GM19395 (cell line): Measurements from ENCODE around the gene OR10H5.
"Not testable (repeated sequence)": the region's sequence is repeated elsewhere in the genome, so short reads cannot be mapped to it uniquely, and the experiment has no call there.

ENCODE experiments used
- ATAC-seq: cut with Tn5 transposase; IDR thresholded peaks from one replicate; pipeline ENCODE4 v1.9.1; 2021; ENCODE audit warnings: mild to moderate bottlenecking, moderate library complexity; ENCODE audit not compliant: unreplicated experiment

Gene OR10H5

DNA sequence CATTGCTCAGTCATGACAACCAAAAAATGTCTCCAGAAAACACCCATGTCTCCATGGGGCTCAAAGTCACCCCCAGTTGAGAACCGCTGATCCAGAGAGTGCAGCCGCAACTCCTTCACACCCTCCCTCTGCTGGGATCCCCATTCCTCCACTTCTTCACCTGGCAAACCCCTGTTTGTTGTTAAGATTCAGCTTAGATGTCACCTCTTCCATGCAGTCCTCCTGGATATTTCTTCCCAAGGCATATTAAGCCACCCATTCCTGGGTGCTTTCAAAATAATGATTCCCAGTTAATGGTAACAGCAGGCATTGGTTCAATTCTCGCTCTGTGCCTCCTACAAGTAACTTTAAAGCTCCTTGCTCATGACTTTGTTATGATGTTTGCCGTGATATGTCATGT lies 24.0 kb downstream of the OR10H5 start:
- ATAC-seq, result no peak

DNA sequence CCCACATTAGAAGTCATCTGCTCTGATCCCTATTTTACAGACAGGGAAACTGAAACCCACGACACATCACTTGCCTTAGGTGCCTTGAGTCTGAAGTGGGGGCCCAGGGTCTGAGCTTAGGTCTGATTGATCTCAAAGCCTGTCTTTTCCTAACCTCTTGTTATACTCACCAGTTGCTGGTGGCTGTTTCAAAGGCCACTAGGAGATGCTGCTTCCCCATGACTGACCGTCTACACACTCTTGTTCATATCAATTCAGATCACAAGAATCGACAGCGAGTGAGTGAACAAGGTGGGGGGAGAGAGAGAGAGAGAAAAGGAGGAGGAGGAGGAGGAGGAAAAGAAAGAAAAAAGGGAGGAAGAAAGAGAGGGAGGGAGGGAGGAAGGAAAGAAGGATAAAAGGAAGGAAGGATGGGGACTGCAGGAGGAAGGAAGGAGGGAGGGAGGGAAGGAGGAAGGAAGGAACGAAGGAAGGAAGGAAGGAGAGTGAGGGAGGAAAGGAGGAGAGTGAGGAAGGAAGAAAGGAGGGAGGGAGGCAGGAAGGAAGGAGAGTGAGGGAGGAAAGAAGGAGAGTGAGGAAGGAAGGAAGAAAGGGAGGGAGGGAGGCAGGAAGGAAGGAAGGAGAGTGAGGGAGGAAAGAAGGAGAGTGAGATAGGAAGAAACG lies 24.7 kb downstream of the OR10H5 start:
- ATAC-seq, result no peak

DNA sequence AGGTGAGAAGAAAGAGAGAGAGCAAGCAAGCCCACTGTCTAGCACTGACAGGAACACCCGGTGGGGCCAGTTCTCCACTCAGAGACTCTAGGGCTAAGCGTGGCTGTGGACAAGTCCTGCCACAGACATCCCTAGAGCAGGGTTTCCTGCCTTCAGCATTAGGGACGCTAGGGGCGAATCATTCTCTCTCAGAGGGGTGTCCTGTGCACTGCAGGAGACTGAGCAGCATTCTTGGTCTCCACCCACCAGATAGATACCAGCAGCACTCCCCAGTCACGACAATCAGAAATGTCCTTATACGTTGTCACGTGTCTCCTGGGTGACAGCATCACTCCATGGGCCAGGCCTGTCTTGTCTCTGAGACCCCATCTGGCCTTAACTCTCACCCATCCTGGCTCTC lies 26.5 kb downstream of the OR10H5 start:
- no peak for ATAC-seq

DNA sequence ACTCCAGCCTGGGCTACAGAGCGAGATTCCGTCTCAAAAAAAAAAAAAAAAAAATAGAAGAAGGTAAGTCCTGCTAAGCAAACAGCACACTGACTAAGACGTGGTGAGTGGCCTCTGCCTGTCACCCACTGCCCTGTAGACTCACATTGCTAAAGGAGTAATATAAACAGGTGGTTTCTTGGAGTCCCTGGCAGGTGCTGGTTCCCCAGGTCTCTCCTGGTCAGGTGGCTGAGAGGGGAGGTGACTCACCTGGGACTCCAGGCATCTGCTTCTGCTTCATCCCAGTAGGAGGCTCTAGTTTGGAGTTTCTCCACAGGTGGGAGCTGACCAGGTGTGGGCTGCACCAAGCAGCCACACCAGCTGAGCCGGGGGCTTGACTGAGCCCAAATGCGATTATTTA lies 27.8 kb downstream of the OR10H5 start, which contains the start of gene OR10H1:
OR10H1 (minus strand) TSS at position 359 of the 400 bp plus-strand sequence. CDS start 7,627 bp downstream, outside the sequence.
- ATAC-seq, result no peak

DNA sequence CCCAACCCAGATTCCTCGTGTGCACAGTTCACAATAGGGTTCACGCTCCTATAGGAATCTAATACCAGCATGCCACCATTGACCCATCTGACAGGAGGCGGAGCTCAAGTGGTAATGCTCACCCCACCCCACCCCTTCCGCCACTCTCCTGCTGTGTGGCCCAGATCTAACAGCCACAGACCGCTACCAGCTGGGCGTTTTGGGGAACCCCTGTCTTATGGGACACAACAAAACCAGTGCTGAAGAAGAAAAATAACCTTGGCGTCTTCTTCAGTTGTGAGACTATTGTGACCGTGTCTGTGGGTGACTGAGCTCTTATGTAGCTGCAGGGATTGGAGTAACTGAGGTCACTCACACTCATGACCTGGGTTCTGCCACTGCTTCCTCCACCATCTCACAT lies 33.2 kb downstream of the OR10H5 start:
- no peak for ATAC-seq

DNA sequence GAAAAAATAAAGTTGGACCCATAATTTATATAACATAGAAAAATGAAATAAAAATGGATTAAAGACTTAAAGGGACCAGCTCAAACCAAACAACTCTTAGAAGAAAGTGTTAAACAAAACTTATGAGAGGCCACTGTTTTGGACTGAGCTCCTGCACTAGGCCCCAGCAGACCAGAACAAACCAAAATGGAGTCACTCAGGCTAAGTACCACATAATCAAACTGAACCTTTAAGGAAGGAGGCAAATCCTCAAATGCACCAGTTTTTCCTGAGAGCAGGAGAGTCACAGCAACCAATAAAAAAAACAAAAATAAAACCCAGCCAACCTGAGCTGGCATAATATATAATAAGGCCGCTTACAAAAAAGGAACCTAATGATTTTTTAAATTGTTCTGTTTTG lies 38.3 kb downstream of the OR10H5 start:
- no peak for ATAC-seq

DNA sequence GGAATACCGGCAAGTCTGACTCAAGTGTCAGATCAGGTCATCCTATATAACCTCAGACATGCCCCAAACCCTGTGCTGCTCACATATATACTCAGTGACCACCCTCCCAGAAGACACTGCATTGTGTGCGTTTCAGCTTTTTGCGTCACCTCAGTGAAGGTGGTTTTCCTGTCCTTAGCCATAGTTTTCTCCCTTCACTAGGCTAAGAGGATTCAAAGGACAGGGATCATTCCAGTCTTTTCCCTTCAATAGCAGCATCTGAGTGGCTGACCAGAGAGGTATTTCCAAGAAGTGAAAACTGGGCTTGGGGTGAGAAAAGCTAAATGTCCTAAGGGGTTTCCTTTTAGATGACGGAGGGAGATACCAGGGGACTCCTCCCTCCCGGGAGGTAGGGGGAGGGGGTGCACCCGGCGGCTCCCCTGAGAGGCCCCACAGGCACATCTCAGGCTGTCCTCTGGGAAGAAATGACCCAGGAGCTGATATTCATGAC lies 40.7 kb downstream of the OR10H5 start:
- ATAC-seq, result no peak

DNA sequence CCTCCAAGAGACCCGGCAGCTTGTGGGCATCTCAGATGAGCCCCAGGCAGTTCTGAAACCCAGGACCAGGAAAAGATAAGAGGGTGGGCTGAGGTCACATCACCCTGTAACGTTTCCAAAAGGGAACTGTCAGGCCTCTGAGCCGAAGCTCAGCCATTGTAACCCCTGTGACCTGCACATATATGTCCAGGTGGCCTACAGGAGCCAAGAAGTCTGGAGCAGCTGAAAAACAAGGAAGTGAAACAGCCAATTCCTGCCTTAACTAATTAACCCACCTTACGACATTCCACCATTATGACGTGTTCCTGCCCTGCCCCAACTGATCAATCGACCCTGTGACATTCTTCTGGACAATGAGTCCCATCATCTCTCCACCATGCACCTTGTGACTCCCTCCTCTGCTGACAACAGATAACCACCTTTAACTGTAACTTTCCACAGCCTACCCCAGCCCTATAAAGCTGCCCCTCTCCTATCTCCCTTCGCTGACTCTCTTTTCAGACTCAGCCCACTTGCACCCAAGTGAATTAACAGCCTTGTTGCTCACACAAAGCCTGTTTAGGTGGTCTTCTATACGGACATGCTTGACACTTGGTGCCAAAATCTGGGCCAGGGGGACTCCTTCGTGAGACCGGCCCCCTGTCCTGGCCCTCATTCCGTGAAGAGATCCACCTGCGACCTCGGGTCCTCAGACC lies 41.3 kb downstream of the OR10H5 start:
- ATAC-seq, result not testable (repeated sequence)

DNA sequence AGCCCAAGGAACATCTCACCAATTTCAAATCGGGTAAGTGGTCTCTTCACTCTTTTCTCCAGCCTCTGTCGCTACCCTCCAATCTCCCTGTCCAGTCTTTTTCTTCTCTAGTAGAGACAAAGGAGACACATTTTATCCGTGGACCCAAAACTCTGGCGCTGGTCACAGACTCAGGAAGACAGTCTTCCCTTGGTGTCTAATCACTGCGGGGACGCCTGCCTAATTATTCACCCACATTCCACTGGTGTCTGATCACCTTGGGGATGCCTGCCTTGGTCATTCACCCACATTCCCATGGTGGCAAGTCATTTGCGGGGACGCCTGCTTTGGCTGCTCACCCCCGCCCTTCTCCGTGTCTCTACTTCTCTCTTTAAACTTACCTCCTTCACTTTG lies 41.8 kb downstream of the OR10H5 start:
- no peak for ATAC-seq

DNA sequence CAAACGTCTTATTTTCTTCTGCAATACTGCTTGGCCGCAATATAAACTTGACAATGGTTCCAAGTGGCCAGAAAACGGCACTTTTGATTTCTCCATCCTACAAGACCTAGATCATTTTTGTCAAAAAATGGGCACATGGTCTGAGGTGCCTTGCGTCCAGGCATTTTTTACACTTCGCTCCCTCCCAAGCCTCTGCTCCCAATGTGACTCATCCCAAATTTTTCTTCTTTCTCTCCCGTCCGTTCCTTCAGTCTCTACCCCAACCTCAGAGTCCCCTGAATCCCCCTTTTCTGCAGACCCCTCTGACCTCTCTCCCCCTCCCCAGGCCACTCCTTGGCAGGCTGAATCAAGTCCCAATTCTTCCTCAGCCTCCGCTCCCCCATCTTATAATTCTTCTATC lies 42.3 kb downstream of the OR10H5 start:
- ATAC-seq, result no peak

DNA sequence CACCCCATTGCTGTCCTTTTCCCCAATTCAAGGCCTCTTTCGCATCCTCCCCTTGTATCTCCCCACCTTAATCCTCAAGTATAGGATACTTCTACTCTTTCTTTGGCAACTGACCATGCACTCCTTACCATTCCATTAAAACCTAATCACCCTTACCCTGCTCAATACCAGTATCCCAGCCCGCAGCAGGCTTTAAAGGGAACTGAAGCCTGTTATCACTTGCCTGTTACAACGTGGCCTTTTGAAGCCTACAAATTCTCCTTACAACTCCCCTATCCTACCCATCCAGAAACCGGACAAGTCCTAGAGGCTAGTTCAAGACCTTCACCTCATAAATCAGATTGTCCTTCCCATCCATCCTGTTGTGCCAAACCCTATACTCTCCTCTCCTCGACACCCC lies 44.2 kb downstream of the OR10H5 start:
- no peak for ATAC-seq

DNA sequence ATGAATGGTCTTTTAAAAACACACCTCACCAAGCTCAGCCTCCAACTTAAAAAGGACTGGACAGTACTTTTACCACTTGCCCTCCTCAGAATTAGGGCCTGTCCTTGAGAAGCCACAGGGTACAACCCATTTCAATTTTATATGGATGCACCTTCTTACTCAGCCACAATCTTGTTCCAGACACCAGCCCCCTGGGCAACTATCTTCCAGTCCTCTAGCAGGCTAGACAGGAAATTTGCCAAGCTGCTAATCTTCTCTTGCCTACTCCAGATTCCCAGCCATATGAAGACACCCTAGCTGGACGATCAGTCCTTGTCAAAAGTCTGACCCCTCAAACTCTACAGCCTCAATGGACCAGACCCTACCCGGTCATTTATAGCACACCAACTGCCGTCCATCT lies 46.8 kb downstream of the OR10H5 start:
- not testable (repeated sequence) for ATAC-seq

DNA sequence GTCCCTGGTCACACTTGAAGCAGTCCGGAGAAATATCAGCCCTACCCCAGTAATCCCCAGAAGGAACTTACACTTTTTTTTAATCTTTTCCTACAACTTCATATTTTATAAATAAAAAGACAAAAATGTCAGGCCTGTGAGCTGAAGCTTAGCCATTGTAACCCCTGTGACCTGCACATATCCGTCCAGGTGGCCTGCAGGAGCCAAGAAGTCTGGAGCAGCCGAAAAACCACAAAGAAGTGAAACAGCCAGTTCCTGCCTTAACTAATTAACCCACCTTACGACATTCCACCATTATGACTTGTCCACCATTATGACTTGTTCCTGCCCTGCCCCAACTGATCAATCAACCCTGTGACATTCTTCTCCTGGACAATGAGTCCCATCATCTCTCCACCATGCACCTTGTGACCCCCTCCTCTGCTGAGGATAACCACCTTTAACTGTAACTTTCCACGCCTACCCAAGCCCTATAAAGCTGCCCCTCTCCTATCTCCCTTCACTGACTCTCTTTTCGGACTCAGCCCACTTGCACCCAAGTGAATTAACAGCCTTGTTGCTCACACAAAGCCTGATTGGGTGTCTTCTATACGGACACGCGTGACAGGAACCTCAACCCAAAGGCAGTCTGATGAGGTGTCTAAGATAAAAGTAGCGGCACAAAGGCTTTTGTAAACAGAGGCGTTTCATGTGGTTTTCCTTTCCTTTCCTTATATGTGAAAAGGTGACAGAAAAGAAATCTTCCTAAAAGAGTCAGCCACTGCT lies 48.3 kb downstream of the OR10H5 start:
- ATAC-seq, result not testable (repeated sequence)

DNA sequence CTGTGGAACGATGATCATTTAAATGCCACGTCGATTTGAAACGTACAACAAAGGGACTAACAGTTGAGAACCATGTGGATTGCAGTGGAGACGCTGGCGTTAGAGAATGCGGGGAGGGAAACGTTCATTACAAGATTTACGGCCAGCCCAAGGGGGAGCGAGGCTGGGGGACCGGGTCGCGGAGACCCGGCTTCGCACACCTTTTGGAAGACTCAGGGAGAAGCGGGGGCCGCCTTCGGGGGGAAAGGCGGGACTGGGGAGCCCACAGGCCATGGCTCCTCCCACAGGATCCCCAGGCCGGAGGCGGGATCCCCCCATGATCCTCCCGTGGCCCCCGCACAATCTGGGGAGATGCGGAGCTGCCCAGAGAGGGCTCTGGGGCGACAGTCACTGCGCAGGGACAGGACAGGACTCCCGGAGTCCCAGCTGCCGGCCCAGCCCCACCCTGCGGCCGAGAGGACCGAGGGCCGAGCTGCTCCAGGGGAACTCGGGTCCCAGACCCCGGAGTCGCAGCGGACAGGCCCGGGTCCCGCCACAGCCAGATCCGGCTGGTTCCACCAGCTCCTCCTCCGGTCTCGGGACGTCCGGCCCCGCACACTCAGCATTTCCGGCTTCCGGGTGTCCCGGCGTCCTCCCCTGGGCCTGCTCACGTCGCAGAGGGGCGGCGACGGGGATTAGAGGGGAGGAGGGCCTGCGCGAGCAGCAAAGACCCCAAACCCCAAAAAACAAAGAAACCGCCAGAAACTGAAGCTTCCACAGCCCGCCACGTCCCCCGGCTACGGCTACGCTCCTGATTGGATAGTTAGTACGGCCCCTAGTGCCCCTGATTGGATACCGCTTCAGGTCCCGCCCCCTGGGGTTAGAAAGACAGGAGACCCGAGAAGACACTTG lies 49.1 kb downstream of the OR10H5 start:
- ATAC-seq, result peak; percentile 96

DNA sequence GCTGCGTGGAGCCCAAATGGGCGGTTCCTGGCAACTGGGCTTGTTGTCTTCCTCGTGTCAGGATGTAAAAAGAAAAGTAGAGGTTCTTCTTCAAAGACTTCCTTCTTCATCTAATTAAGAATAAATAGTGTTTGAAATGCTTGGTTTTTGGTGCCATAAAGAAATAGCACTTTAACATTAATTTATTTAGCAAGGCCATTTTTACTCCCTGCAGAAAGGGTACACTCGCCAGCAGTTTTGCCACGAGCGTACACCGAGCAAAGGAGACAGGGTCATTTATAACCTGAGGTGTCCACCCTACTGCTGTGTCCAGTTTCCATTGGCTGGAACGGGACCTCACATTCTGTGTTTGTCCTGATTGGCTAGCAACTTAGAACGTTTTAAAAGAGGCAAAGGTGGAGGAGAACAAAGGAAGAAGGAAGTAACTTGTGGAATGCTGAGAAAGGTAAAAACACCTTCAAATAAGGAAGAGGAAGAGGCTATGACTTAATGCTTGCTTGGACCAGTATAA lies 49.8 kb downstream of the OR10H5 start:
- peak; percentile 9 for ATAC-seq

DNA sequence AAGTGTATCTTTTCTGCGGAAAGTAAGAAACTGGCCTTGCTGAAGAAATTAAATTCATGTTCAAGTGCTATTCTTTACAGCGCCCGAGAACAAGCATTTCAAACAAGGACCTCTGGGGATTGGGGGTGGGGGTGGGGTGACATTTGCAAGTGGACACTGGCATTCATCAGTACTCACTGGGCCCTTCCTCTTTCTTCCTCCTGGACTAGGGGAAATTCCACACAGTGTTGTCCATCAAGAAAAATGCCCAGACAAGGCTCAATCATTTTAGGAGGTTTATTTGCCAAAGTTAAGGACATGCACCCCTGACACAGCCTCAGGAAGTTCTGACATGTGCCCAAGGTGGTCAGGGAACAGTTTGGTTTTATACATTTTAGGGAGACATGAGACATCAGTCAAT lies 50.9 kb downstream of the OR10H5 start:
- ATAC-seq, result no peak

DNA sequence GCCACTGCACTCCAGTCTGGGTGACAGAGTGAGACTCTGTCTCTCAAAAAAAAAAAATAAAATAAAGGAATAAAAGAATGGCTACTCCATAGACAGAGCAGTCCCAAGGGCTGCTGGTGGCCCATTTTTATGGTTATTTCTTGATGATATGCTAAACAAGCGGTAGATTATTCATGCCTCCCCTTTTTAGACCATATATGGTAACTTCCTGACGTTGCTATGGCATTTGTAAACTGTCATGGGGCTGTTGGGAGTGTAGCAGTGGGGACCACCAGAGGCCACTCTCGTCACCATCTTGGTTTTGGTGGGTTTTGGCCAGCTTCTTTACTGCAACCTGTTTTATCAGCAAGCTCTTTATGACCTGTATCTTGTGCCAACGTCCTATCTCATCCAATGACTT lies 52.4 kb downstream of the OR10H5 start:
- not testable (repeated sequence) for ATAC-seq

DNA sequence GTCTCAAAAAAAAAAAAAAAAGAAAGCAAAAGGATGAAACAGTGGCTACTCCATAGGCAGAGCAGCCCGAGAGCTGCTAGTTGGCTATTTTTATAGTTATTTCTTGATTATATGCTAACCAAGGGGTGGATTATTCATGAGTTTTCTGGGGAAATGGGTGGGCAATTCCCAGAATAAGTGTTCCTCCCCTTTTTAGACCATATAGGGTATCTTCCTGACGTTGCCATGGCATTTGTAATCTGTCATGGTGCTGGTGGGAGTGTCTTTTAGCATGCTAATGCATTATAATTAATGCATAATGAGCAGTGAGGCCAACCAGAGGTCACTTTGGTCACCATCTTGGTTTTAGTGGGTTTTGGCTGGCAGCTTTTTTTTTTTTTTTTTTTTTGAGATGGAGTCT lies 53.4 kb downstream of the OR10H5 start:
- no peak for ATAC-seq

DNA sequence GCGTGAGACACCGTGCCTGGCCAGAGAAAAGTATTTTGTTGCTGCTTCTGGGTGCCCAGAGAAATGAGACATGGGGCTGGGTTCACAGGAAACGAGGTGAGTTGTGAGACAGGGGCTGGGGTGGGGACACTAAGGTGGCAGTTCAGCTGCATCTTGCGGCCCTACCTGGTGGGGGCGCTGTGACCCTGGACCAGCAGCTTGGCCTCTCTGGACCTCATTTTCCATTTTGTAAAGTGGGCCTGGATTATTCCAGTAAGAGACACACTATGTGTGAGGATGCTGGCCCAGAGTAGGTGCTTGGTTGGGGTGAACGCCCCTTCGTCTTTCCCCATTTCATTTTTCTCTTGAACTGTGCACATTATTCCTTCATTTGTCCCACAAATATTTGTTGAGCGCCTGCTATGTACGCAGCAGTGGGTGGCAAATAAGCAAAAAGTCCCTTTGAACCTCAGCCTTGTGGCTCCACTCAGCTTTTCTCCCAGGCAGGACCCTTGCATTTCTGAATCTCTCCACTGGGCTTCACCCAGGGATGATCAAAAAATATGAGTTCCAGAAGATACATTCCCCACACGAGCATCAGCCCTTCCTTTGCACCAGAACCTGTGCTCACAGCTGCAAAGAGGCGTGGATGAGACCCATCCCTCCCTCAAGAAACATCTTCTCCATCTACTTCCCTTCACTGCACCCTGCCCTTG lies 54.6 kb downstream of the OR10H5 start:
- no peak for ATAC-seq
